ENCODE results near the gene PCDHA4. TPM values are rescaled to one million over a fixed set of nuclear protein-coding genes. Genes with fewer than 3 reads are reported as not detected.
"Not testable (repeated sequence)": the region's sequence is repeated elsewhere in the genome, so short reads cannot be mapped to it uniquely, and the experiment has no call there.

The PCDHA4 gene
- total RNA-seq, 2 donors from 2014 or later = 0.78 to 0.81 TPM

GRCh38 chr5:140808889-140809291 lies 2.0 kb downstream of the PCDHA4 start:
- H3K4me3 ChIP-seq = no peak overlapping the region
- ATAC-seq (ENCODE audit: insufficient number of reproducible peaks, low FRiP score, low read depth) (no peak), DNase-seq (ENCODE audit: low spot score) (no peak)
- H3K36me3 ChIP-seq = no peaks in the 10 kb centered on the region
- TF ChIP-seq CTCF (IDR thresholded peaks at IDR 0.05) = no peak
- no peaks in the 10 kb centered on the region for H3K9me3 ChIP-seq
- H3K4me1 ChIP-seq (ENCODE audit: control insufficient read depth in 1 of 2, low read depth in 2 of 2) = no peaks in the 10 kb centered on the region
- no peaks in the 10 kb centered on the region for H3K27me3 ChIP-seq (replicated peaks; ENCODE audit: insufficient read depth)
- no peak overlapping the region for H3K27ac ChIP-seq

GRCh38 chr5:140821375-140822280 lies 14.8 kb downstream of the PCDHA4 start, which contains the start of gene PCDHA5:
Gene PCDHA5 (plus strand): TSS chr5:140821613.
- ATAC-seq (ENCODE audit: insufficient number of reproducible peaks, low FRiP score, low read depth) = no peak
- no peak for TF ChIP-seq CTCF (IDR thresholded peaks at IDR 0.05)
- DNase-seq (ENCODE audit: low spot score) = no peak
- Histone ChIP-seq H3K4me3 (no peak within 1 kb of the TSS), H3K27me3 (replicated peaks; ENCODE audit: insufficient read depth) (no peaks in the 10 kb centered on the region), H3K4me1 (ENCODE audit: control insufficient read depth in 1 of 2, low read depth in 2 of 2) (no peaks in the 10 kb centered on the region), H3K27ac (no peak within 1 kb of the TSS), H3K36me3 (no peaks in the 10 kb centered on the region), H3K9me3 (peaks cover 17% of the 10 kb centered on the region)

- Histone ChIP-seq H3K27me3 (replicated peaks; ENCODE audit: insufficient read depth) (no peaks in the 10 kb centered on the region), H3K4me3 (no peak overlapping the region), H3K4me1 (ENCODE audit: control insufficient read depth in 1 of 2, low read depth in 2 of 2) (no peaks in the 10 kb centered on the region), H3K9me3 (peaks cover 14% of the 10 kb centered on the region), H3K27ac (no peak overlapping the region), H3K36me3 (no peaks in the 10 kb centered on the region)
- ATAC-seq (ENCODE audit: insufficient number of reproducible peaks, low FRiP score, low read depth) (no peak), DNase-seq (ENCODE audit: low spot score) (no peak)
- no peak for TF ChIP-seq CTCF (IDR thresholded peaks at IDR 0.05)
These were observed 15.4 kb downstream of the PCDHA4 start for GRCh38 chr5:140822281-140822629.

GRCh38 chr5:140822969-140823368 lies 16.1 kb downstream of the PCDHA4 start:
- not testable (repeated sequence) for H3K27ac ChIP-seq; DNase-seq (ENCODE audit: low spot score); H3K4me1 ChIP-seq (ENCODE audit: control insufficient read depth in 1 of 2, low read depth in 2 of 2); H3K36me3 ChIP-seq; ATAC-seq (ENCODE audit: insufficient number of reproducible peaks, low FRiP score, low read depth); H3K4me3 ChIP-seq; H3K27me3 ChIP-seq (replicated peaks; ENCODE audit: insufficient read depth)
- H3K9me3 ChIP-seq = peaks cover 16% of the 10 kb centered on the region

- DNase-seq (ENCODE audit: low spot score) (no peak), ATAC-seq (ENCODE audit: insufficient number of reproducible peaks, low FRiP score, low read depth) (no peak)
- no peak overlapping the region for H3K4me3 ChIP-seq
- H3K4me1 ChIP-seq (ENCODE audit: control insufficient read depth in 1 of 2, low read depth in 2 of 2) = no peaks in the 10 kb centered on the region
- peaks cover 21% of the 10 kb centered on the region for H3K9me3 ChIP-seq
- TF ChIP-seq CTCF (IDR thresholded peaks at IDR 0.05) = no peak
- H3K36me3 ChIP-seq = no peaks in the 10 kb centered on the region
- H3K27me3 ChIP-seq (replicated peaks; ENCODE audit: insufficient read depth) = no peaks in the 10 kb centered on the region
- H3K27ac ChIP-seq = no peak overlapping the region
These were observed 16.6 kb downstream of the PCDHA4 start for GRCh38 chr5:140823475-140823874.
